Astrocyte of the cerebellum (primary cell): ENCODE measurements around the gene SCUBE3.

Experiments
- DNase-seq: peaks from one replicate; pipeline ENCODE4 v3.0.0-alpha.2; 2011; ENCODE audit warnings: low read depth
- H3K4me3 ChIP-seq: 2 replicates; pipeline ENCODE4 v1.5.1; 2011; ENCODE audit warnings: mild to moderate bottlenecking, low read depth, low read length, moderate library complexity
- CTCF ChIP-seq: IDR thresholded peaks from 2 replicates; pipeline ENCODE4 v1.5.1; 2012; ENCODE audit warnings: low read length, low read depth, moderate library complexity, mild to moderate bottlenecking; ENCODE audit errors: missing control alignments
- in situ Hi-C: cut with HindIII; loops from 2 replicates; pipeline ENCODE4 v1.10.0; 2017; ENCODE audit warnings: low sequenced_read_pairs

Gene SCUBE3

GRCh38 chr6:35298625-35299140 is 84.9 kb downstream of the SCUBE3 start:
- TF ChIP-seq CTCF: no peak
- H3K4me3 ChIP-seq: no peak overlapping the region
- DNase-seq: no peak
- in situ Hi-C loops: no loop called here

GRCh38 chr6:35299674-35300073 is 85.9 kb downstream of the SCUBE3 start:
- DNase-seq: no peak
- no peak for TF ChIP-seq CTCF
- in situ Hi-C loops: no loop called here
- no peak overlapping the region for H3K4me3 ChIP-seq

GRCh38 chr6:35300848-35301247 is 87.1 kb downstream of the SCUBE3 start:
- in situ Hi-C loops: no loop called here
- no peak for DNase-seq
- H3K4me3 ChIP-seq: no peak overlapping the region
- TF ChIP-seq CTCF: no peak
